Kidney tubule cell (primary cell): ENCODE results near the gene OR13A1.
"Not testable (repeated sequence)": the region's sequence is repeated elsewhere in the genome, so short reads cannot be mapped to it uniquely, and the experiment has no call there.

Experiments used
- DNase-seq: peaks from one replicate; pipeline ENCODE4 v3.0.0-alpha.2; 2018; ENCODE audit warnings: low spot score

The OR13A1 gene

DNA sequence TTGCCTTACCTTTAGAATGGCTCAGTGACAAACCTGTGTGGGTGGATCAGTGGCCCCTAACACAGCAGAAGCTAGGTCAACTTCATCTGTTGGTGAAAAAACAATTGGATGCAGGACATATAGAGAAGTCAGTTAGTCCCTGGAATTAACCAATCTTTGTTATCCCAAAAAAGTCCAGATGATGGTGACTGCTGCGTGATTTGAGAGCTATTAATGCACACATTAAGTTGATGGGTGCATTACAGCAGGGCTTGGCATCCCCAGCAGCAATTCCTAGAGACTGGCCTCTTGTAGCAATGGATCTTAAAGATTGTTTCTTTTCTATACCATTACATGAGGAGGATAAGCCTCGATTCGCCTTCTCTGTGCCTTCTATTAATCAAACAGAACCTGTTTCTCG lies 33.3 kb downstream of the OR13A1 start:
- DNase-seq: no peak

DNA sequence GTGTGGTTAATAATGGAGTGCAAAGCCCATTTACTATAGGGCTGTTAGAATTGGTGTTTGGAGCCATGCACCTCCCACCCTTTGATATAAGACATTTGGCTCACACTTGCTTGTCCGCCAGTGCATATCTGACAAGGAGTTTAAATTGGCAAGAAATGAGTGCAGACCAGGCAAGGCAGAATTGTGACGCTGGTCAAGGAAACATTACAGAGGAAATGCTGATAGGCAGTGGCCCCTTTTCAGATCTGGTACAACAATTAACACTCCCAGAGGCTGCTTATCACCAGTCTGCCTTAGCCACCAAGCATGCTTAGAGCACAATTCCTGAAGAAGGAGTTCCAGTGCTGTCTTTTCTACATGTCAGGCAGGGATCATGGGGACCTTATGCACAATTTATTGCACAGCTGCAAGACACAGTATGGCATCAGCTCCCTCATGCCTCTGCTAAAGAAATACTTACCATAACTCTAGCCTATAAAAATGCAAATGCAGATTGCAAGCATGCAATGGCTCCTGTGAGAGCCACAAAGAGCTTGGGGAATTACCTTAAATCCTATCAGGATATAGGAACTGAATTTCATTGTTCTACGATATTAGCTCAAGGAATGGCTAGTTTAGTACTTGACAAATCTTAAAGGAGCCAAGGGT lies 35.2 kb downstream of the OR13A1 start:
- no peak for DNase-seq

DNA sequence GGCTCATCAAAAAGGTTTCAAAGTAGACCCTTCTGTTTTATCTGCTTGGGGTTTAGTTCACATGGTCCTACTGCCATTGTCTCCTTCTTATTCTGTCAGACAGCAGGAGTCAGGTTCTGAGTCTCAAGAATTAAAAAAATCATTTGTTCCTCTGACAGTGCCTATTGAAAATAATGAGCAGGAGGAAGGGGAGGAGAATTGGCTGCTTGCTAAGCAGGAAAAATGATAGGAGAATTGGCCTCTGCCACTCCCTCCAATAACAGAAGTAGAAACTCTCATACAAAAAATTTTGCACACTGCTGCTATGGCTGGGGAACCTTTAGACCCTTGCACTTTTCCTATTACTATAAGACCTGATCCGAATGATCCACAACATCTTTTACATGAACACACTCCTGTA lies 35.7 kb downstream of the OR13A1 start:
- DNase-seq: no peak

DNA sequence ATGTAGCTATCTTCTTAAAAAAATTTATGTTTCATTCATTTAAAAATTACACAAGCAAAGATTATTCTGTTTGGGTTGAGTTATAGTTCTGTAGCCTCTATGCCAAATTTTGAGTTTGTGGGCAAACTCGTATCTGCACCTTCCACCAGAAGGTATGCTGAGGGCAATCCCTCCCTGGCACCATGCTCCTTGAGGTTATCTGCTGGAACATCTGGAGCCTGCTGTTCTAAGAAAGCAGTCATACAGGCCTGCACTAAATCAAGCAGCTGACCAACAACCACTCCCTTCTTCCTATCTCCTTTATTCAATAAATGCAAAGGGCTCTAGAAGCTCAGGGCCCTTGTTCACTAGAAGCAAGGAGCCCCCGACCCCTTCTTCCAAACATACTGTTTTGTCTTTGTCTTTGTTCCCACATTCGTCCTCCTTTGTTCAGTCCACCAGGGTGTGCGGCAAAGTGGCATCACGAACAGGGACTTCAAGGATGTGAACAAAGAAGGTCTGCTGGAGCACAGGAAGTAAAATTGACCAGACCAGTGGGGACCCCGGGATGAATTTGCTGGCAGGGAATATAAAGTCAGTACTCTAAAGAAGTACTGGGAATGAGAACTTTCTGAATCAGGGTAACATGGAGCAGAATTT lies 36.4 kb downstream of the OR13A1 start:
- no peak for DNase-seq

DNA sequence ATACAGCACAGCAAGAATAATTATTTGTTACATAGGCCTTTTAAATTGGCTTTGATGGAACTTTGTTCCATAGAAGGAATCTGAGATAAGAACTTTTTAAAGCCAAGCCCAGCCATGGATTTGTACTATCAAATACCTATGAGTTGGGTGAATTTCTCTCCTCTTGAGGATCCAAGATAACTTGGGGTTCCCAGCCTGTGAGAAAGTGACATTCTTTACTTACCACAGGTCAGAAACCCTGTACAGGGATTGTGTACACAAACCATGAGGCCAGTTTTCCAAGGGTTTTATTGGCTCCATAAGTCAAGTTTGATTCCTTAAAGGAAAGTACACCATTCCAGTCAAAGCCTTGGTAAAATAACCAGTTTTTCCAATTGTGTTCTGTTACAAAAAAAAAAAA lies 39.3 kb downstream of the OR13A1 start:
- DNase-seq: not testable (repeated sequence)

DNA sequence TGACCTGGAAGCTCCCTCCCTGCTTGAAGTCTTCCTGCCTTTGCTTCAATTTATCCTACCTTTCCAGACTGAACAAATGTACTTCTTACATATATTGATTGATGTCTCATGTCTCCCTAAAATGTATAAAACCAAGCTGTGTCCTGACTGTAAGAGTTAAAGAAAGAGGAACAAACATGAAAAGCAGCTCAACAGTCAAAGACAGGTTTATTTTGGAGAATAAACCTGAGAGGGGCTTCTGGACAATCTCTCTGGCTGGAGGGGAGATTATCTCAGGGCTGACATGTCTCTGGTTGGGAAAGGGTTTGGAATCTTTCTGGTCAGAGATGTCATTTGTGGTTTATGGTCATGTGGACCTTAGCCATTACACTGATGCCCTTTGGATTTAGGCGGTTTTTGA lies 41.0 kb downstream of the OR13A1 start:
- no peak for DNase-seq

DNA sequence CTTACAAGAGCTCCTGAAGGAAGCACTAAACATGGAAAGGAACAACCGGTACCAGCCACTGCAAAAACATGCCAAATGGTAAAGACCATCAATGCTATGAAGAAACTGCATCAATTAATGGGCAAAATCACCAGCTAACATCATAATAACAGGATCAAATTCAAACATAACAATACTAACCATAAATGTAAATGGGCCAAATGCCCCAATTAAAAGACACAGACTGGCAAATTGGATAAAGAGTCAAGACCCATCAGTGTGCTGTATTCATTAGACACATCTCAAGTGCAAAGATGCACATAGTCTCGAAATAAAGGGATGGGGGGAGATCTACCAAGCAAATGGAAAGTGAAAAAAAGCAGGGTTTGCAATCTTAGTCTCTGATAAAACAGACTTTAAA lies 47.6 kb downstream of the OR13A1 start:
- not testable (repeated sequence) for DNase-seq

DNA sequence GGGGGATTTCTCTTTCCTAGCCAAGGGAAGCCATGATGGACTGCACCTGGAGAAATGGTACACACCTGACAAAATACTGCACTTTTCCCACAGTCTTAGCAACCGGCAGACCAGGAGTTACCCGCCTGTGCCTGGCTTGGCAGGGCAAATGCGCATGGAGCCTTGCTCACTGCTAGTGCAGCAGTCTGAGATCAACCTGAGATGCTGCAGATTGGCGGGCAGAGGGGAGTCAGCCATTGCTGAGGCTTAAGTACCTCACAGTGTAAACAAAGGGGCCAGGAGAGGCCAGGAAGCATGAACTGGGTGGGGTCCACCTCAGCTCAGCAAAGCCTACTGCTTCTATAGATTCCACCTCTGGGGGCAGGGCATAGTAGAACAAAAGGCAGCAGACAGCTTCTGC lies 49.4 kb downstream of the OR13A1 start:
- DNase-seq: no peak

DNA sequence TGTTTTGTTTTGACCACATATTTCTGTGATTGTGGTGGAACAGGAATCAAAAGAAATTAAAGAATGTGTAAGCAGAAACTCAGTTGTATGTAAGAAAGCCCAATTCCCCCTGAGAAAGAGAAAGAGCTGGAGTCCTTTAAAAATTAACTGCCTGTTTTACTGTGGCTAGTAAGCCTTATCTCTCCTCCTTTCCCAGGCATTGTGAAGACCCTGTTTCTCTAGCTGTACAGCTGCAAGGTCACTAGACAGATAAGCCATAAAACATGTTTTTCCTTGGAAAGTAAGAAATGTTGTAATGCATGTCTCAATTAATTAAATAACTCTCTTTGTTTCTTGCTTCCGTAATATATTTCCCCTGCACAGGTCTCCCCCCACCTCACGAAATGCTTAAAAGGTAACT lies 53.5 kb downstream of the OR13A1 start:
- DNase-seq: no peak

DNA sequence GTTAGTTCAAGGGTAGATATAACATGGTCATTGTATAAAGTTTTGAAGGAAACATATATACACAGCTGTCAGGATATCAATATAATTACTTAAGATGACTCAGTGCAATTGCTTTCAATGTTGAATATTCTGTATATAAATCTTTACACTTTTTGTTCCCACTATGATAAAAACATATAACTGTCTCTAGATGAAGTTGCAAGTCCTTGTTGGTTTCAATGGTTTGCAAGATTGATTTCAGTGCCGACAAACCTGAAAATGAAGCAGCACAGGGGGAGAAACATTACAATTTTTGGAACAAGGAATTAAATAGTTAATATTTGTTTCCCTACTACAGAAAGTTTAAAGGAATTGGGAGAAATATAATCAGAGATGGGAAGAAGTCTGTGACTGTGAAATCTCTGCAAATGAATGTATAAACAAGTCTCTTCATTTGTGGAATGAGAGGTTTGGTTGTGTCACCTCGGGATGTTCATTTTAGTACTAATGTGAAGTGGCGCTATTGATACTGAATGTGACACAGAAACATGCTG lies 54.1 kb downstream of the OR13A1 start:
- DNase-seq: no peak

DNA sequence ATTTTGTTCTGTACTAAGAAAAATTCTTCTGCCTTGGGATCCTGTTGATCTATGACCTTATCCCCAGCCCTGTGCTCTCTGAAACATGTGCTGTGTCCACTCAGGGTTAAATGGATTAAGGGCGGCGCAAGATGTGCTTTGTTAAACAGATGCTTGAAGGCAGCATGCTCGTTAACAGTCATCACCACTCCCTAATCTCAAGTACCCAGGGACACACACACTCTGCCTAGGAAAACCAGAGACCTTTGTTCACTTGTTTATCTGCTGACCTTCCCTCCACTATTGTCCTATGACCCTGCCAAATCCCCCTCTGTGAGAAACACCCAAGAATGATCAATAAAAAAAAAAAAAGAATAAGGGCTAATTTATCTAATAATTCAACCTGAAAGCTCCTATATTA lies 54.8 kb downstream of the OR13A1 start:
- not testable (repeated sequence) for DNase-seq

DNA sequence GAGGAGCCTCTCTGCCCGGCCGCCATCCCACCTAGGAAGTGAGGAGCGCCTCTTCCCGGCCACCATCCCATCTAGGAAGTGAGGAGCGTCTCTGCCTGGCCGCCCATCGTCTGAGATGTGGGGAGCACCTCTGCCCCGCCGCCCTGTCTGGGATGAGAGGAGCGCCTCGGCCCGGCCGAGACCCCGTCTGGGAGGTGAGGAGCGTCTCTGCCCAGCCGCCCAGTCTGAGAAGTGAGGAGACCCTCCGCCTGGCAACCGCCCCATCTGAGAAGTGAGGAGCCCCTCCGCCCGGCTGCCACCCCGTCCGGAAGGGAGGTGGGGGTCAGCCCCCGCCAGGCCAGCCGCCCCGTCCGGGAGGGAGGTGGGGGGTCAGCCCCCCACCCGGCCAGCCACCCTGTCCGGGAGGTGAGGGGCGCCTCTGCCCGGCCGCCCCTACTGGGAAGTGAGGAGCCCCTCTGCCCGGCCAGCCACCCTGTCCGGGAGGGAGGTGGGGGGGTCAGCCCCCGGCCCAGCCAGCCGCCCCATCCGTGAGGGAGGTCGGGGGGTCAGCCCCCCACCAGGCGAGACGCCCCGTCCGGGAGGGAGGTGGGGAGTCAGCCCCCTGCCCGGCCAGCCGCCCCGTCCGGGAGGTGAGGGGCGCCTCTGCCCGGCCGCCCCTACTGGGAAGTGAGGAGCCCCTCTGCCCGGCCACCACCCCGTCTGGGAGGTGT lies 55.5 kb downstream of the OR13A1 start:
- not testable (repeated sequence) for DNase-seq

DNA sequence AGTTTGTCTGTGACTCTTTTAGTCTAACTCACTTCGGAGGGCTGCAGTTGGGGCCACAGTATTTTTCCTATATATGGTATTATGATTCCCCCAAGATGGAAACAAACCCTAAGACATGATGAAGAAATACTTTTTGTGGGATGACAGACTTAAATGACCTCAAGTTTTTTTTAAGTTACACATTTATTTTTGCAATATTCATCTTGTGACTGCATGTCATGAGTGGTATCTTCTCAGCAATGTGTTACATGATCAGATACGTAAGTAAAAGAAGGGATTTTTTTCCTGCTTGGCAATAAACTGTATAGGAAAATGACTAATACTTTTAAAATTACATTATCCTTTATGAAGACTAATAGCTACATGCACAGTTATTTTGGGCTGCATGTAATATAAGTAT lies 57.8 kb downstream of the OR13A1 start:
- DNase-seq: no peak

DNA sequence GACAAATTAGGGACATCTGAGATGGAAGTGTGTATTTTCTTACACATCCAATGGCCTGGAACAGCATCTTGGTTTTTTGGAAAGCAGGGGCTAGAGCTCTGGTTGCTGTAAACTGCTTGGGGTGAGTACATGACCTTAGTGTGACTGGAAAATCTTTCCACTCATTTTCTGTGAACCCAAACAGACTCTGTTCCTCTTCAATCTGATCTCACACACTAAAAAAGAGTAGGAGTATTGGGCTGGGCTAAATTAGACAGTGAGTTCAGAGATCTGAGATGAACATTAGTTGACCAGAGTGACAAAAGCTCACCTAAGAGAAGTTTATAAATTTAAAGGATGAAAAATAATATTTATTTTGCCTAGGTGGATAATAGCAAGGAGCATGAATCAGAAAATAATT lies 59.2 kb downstream of the OR13A1 start:
- DNase-seq: no peak

DNA sequence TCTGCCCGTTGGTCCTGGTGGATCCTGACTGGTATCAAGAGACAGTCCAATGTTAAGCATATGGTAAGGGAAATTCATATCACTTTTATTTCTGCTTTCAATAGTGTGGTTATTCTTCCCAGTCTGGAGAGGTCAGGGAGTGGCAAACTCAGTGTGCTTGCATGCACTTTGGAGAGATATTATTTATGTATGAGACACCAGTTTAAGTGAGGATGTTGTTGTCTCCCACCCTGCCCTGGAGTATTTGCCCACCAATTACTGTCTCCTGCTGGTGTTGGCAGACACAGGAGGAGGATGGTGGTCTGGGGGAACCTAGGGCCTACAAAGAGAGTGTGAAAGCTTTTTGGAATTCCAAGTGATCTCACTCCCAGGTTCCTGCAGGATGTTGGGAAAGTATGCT lies 59.7 kb downstream of the OR13A1 start:
- no peak for DNase-seq

DNA sequence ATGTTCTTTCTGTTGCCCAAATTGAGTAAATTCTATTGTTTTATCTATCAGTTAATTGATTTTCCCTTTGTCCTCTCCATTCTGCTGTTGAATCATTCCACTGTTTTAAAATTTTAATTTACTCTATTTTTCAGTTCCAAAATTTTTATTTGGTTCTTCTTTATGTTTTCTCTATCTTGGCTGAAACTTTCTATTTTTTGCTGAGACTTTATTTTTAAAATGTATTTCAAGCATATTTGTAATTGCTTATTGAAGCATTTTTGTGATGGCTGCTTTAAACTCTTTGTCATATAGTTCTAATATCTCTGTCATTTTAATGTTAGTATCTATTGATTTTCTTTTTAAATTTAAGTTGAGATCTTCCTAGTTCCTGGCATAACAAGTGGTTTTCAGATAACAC lies 60.5 kb downstream of the OR13A1 start:
- no peak for DNase-seq

DNA sequence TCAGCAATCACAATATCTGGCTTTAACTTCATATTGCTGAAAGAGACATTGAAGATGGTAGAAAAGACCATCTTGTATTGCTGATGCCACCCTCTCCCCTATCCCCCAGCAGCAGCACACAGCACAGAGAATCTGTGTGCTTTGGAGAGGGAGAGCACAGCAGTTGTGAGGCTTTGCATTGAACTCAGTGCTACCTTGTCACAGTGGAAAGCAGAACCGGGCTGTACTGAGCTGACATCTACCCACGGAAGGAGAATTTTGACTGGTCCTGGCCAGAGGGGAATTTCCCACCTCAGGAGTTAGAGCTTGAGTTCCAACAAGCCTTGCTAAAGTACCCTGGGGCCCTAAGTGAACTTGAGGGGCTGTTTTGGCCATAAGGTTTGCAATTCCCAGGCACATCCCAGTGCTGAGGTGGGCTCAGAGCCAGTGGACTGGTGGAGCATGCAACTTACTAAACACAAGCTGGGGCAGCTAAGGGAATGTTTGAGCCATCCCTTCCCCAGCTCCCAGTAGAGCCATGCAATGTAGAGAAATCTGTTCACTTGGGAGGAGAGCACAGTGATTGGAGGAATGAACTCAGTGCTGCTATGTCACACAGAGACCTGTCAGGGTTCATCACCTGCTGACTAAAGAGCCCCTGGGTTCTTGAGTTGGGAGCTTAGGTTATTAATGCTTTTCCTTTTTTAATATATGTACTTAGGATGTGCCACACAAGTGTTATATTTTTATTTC lies 62.1 kb downstream of the OR13A1 start:
- DNase-seq: no peak
